ENCODE measurements around the gene CABP2. TPM values are rescaled to one million over a fixed set of nuclear protein-coding genes. Genes with fewer than 3 reads are reported as not detected.

CABP2 gene
- total and polyA plus RNA-seq, 2 donors (not counting 1 experiment from before 2014, with no cell fraction given) = not detected

DNA sequence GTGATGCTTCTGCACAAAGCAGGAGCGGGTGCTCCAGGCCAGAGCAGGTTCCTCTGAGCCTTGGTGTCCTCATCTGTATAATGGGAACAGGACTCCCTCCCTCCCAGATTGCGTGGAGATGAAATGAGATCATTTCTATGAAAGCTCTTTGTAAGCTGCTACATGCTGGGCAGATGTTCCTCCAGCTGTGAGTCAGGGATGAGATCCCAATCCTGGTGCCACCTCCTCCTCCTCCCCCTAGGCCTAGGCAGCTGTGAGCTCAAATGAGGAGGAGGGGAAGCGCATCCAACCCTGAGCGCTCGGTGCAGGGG, 7.0 kb upstream of the CABP2 start:
- Histone ChIP-seq H3K4me3 (replicated peaks in 1 of 4; ENCODE audit: control extremely low read depth in 1 of 4, insufficient read depth in 1 of 4, low read depth in 3 of 4, low read length in 4 of 4) (no peak overlapping the region), H3K4me1 (ENCODE audit: control insufficient read depth, extremely low read depth, insufficient read depth, low read length) (no peaks in the 10 kb centered on the region), H3K36me3 (ENCODE audit: control insufficient read depth, insufficient read depth, low read length) (no peaks in the 10 kb centered on the region), H3K79me2 (ENCODE audit: control insufficient read depth, insufficient read depth, low read length) (no peaks in the 10 kb centered on the region), H2AFZ (ENCODE audit: low read length) (no peak overlapping the region), H3K9me3 (ENCODE audit: control insufficient read depth, insufficient read depth, low read depth, low read length) (no peaks in the 10 kb centered on the region), H3K27me3 (ENCODE audit: control insufficient read depth, insufficient read depth, low read length) (no peaks in the 10 kb centered on the region), H3K9ac (ENCODE audit: insufficient read depth, low read length) (no peak overlapping the region), H3K4me2 (ENCODE audit: extremely low read depth, insufficient read depth, low read length) (no peak overlapping the region), H3K27ac (ENCODE audit: insufficient read depth, low read length) (no peak overlapping the region), H4K20me1 (ENCODE audit: control insufficient read depth, extremely low read depth, insufficient read depth, low read length) (no peaks in the 10 kb centered on the region)
- DNase-seq (ENCODE audit: low read depth in 2 of 2) = no peak
- TF ChIP-seq, protein P1, sequence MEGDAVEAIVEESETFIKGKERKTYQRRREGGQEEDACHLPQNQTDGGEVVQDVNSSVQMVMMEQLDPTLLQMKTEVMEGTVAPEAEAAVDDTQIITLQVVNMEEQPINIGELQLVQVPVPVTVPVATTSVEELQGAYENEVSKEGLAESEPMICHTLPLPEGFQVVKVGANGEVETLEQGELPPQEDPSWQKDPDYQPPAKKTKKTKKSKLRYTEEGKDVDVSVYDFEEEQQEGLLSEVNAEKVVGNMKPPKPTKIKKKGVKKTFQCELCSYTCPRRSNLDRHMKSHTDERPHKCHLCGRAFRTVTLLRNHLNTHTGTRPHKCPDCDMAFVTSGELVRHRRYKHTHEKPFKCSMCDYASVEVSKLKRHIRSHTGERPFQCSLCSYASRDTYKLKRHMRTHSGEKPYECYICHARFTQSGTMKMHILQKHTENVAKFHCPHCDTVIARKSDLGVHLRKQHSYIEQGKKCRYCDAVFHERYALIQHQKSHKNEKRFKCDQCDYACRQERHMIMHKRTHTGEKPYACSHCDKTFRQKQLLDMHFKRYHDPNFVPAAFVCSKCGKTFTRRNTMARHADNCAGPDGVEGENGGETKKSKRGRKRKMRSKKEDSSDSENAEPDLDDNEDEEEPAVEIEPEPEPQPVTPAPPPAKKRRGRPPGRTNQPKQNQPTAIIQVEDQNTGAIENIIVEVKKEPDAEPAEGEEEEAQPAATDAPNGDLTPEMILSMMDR (conservative IDR thresholded peaks at IDR 0.05 in 1 of 2, IDR thresholded peaks at IDR 0.05 in 1 of 2; ENCODE audit: low read depth in 1 of 2, low read length in 2 of 2) = no peak
- no peak for TF ChIP-seq EZH2 (IDR thresholded peaks at IDR 0.05; ENCODE audit: low read length, missing control alignments)

DNA sequence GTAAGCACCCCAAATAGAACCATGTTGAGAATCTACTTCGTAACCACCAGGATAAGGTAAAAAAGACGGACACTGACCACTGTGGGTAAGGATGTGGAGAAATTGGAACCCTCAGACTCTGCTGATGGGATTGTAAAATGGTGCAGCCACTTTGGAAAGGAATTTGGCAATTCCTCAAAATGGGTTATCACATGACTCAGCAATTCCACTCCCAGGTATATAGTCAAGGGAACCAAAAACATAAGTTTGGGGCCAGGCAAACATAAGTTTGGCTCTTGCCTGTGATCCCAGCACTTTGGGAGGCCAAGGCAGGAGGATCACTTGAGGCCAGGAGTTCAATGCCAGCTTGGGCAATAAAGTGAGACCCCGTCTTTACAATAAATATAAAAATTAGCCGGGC, 5.1 kb upstream of the CABP2 start:
- no peak overlapping the region for H3K4me3 ChIP-seq (replicated peaks in 1 of 4; ENCODE audit: control extremely low read depth in 1 of 4, insufficient read depth in 1 of 4, low read depth in 3 of 4, low read length in 4 of 4)
- H4K20me1 ChIP-seq (ENCODE audit: control insufficient read depth, extremely low read depth, insufficient read depth, low read length) = no peaks in the 10 kb centered on the region
- TF ChIP-seq, protein P1 (conservative IDR thresholded peaks at IDR 0.05 in 1 of 2, IDR thresholded peaks at IDR 0.05 in 1 of 2; ENCODE audit: low read depth in 1 of 2, low read length in 2 of 2) = no peak
- TF ChIP-seq EZH2 (IDR thresholded peaks at IDR 0.05; ENCODE audit: low read length, missing control alignments) = no peak
- H3K4me2 ChIP-seq (ENCODE audit: extremely low read depth, insufficient read depth, low read length) = no peak overlapping the region
- no peak overlapping the region for H2AFZ ChIP-seq (ENCODE audit: low read length)
- H3K27ac ChIP-seq (ENCODE audit: insufficient read depth, low read length) = no peak overlapping the region
- H3K79me2 ChIP-seq (ENCODE audit: control insufficient read depth, insufficient read depth, low read length) = no peaks in the 10 kb centered on the region
- no peak for DNase-seq (ENCODE audit: low read depth in 2 of 2)
- H3K4me1 ChIP-seq (ENCODE audit: control insufficient read depth, extremely low read depth, insufficient read depth, low read length) = no peaks in the 10 kb centered on the region
- no peaks in the 10 kb centered on the region for H3K36me3 ChIP-seq (ENCODE audit: control insufficient read depth, insufficient read depth, low read length)
- H3K27me3 ChIP-seq (ENCODE audit: control insufficient read depth, insufficient read depth, low read length) = no peaks in the 10 kb centered on the region
- no peaks in the 10 kb centered on the region for H3K9me3 ChIP-seq (ENCODE audit: control insufficient read depth, insufficient read depth, low read depth, low read length)
- no peak overlapping the region for H3K9ac ChIP-seq (ENCODE audit: insufficient read depth, low read length)

- DNase-seq (ENCODE audit: low read depth in 2 of 2) = no peak
- Histone ChIP-seq H3K27me3 (ENCODE audit: control insufficient read depth, insufficient read depth, low read length) (no peaks in the 10 kb centered on the region), H3K9ac (ENCODE audit: insufficient read depth, low read length) (no peak overlapping the region), H3K79me2 (ENCODE audit: control insufficient read depth, insufficient read depth, low read length) (no peaks in the 10 kb centered on the region), H3K4me3 (replicated peaks in 1 of 4; ENCODE audit: control extremely low read depth in 1 of 4, insufficient read depth in 1 of 4, low read depth in 3 of 4, low read length in 4 of 4) (no peak overlapping the region), H3K9me3 (ENCODE audit: control insufficient read depth, insufficient read depth, low read depth, low read length) (no peaks in the 10 kb centered on the region), H3K4me1 (ENCODE audit: control insufficient read depth, extremely low read depth, insufficient read depth, low read length) (no peaks in the 10 kb centered on the region), H2AFZ (ENCODE audit: low read length) (no peak overlapping the region), H4K20me1 (ENCODE audit: control insufficient read depth, extremely low read depth, insufficient read depth, low read length) (no peaks in the 10 kb centered on the region), H3K36me3 (ENCODE audit: control insufficient read depth, insufficient read depth, low read length) (no peaks in the 10 kb centered on the region), H3K4me2 (ENCODE audit: extremely low read depth, insufficient read depth, low read length) (no peak overlapping the region), H3K27ac (ENCODE audit: insufficient read depth, low read length) (no peak overlapping the region)
- no peak for TF ChIP-seq EZH2 (IDR thresholded peaks at IDR 0.05; ENCODE audit: low read length, missing control alignments)
- TF ChIP-seq, protein P1 (conservative IDR thresholded peaks at IDR 0.05 in 1 of 2, IDR thresholded peaks at IDR 0.05 in 1 of 2; ENCODE audit: low read depth in 1 of 2, low read length in 2 of 2) = no peak
Observed at GRCh38 chr11:67525275-67525976, 2.2 kb upstream of the CABP2 start.

All from fibroblast of lung (primary cell).